Activated CD8-positive, alpha-beta memory T cell treated with anti-CD3 and anti-CD28 coated beads, Interleukin-2, amount 50 U/mL, for 1 hour (primary cell): ENCODE data around the gene MAPRE2.
"Not testable (repeated sequence)": the region's sequence is repeated elsewhere in the genome, so short reads cannot be mapped to it uniquely, and the experiment has no call there.

ENCODE experiments used
- DNase-seq: peaks from one replicate; pipeline ENCODE4 v3.0.0-alpha.2; 2020; ENCODE audit errors: extremely low read depth

Gene MAPRE2

GRCh38 chr18:35091841-35092240, 50.6 kb downstream of the MAPRE2 start:
- no peak for DNase-seq

- no peak for DNase-seq
These were observed 54.9 kb downstream of the MAPRE2 start for GRCh38 chr18:35095983-35096676.

- no peak for DNase-seq
These were observed 55.4 kb downstream of the MAPRE2 start for GRCh38 chr18:35096677-35097011.

- DNase-seq: no peak
These were observed 56.0 kb downstream of the MAPRE2 start for GRCh38 chr18:35097195-35097594.

- no peak for DNase-seq
These were observed 56.5 kb downstream of the MAPRE2 start for GRCh38 chr18:35097763-35098162.

GRCh38 chr18:35099911-35100310, 58.7 kb downstream of the MAPRE2 start:
- no peak for DNase-seq

GRCh38 chr18:35104391-35105051, 63.3 kb downstream of the MAPRE2 start:
- DNase-seq: no peak

GRCh38 chr18:35106013-35106844, 65.0 kb downstream of the MAPRE2 start:
- no peak for DNase-seq

- no peak for DNase-seq
These were observed 65.6 kb downstream of the MAPRE2 start for GRCh38 chr18:35106845-35107148.

- DNase-seq: no peak
These were observed 66.0 kb downstream of the MAPRE2 start for GRCh38 chr18:35107216-35107615.

- DNase-seq: not testable (repeated sequence)
These were observed 66.9 kb downstream of the MAPRE2 start for GRCh38 chr18:35108088-35108487.

GRCh38 chr18:35110059-35110458, 68.8 kb downstream of the MAPRE2 start:
- DNase-seq: no peak

GRCh38 chr18:35110554-35111485, 69.6 kb downstream of the MAPRE2 start:
- DNase-seq: no peak

- DNase-seq: no peak
These were observed 71.5 kb downstream of the MAPRE2 start for GRCh38 chr18:35112696-35113095.

GRCh38 chr18:35114305-35114704, 73.1 kb downstream of the MAPRE2 start:
- no peak for DNase-seq

- DNase-seq: no peak
These were observed 75.6 kb downstream of the MAPRE2 start for GRCh38 chr18:35116784-35117318.

- no peak for DNase-seq
These were observed 76.2 kb downstream of the MAPRE2 start for GRCh38 chr18:35117372-35117771.

GRCh38 chr18:35117951-35118411, 76.8 kb downstream of the MAPRE2 start:
- DNase-seq: no peak

- DNase-seq: no peak
These were observed 77.4 kb downstream of the MAPRE2 start for GRCh38 chr18:35118641-35119040.

- DNase-seq: no peak
These were observed 79.8 kb downstream of the MAPRE2 start for GRCh38 chr18:35121038-35121437.

- DNase-seq: no peak
These were observed 80.3 kb downstream of the MAPRE2 start for GRCh38 chr18:35121531-35121930.
